GM19463 (cell line): ENCODE data around the gene INPP4A.
A peak's percentile ranks its signal among the peaks of the same experiment; 100 is the strongest.
"Not testable (repeated sequence)": the region's sequence is repeated elsewhere in the genome, so short reads cannot be mapped to it uniquely, and the experiment has no call there.

ENCODE experiments used
- ATAC-seq: cut with Tn5 transposase; IDR thresholded peaks from one replicate; pipeline ENCODE4 v1.9.1; 2021; ENCODE audit warnings: mild to moderate bottlenecking, moderate library complexity; ENCODE audit not compliant: unreplicated experiment

Gene INPP4A

DNA sequence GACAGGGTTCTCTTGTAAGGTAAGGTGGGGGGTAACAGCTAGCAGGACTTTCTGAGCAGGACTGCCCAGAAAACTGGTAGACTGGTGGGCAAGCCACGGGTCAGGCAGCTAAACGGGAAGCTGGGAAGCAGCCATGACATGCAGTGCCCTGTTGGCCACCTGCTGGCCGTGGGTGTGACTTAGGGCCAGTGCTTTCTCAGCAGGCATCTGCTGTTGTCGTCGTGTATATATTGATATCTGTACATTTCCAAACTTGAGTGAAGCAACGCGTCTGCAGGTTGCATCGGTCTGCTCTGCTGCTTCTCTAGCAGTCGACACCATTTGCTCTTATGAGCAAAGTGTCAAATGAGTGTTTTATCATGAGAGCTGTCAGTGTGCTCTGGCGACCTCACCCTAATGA lies 132.7 kb downstream of the INPP4A start:
- ATAC-seq = no peak

DNA sequence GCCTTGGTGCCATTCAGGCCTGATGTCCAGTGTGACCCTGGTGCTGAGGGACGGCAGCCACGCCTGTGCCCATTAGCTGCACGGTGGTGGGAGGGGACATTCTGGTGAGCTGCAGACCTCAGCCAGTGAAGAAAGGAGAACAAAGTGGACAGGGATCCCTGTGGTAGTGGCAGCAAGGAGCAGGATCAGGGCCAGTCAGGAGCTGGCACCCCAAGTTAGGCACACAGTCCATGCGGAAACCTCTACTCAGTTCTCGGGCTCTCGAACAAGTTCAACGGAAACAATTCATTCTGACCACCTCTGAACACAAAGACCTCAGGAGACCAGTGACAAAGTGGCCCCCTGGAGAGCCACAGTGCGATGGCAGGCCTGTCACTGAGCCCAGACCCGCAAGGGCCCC lies 133.6 kb downstream of the INPP4A start:
- ATAC-seq = no peak

DNA sequence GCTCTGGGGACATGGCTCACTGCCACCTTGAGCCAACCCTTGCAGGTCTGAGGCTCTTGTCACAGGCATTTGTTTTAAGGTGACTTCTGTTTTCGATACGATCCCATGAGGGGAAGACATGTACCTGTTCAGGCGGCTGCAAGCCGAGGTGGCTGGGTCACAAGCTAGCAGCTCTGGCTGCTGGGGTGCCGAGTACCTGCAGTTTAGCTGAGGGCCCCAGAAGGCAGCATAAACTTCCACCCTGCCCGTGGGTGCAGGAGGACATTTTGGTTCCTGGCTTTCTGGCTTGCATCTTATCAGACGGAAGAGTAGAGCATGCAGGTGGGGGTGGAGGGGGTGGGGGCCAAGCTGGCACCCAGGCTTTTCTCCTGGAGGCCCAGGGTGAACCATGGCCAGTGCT lies 135.3 kb downstream of the INPP4A start:
- ATAC-seq = no peak

DNA sequence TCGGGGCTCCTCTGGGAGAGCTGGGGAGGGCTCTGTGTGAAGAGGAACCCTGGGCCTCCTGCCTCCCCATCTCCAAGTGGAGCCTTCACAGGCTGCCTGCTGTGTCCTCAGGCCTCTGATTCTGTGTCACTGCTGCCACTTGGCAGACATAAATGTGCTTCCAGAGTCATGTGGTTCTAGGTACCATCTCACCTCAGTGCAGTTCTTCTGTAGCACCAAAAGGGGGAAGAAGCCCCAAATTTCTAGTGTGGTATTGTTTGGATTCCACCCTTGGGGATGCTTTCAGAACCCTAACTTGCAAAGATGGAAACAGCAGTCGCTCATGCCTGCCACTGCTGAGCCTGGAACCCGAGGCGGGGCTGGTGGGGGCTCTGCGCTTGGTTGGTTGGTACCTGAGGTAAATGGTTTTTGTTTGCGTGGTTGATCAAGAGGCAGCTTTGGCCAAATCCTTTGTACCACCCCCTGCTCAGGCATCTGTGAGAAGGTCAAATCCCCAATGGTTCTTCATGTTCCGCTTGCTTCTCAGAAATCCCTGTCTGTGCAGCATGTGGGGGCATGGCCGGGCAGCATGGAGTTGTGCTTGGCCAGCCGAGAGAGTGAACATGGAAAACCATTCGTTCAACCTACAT lies 136.1 kb downstream of the INPP4A start:
- ATAC-seq = no peak

- ATAC-seq = no peak
These were observed 137.9 kb downstream of the INPP4A start for GRCh38 chr2:98582523-98582922.

DNA sequence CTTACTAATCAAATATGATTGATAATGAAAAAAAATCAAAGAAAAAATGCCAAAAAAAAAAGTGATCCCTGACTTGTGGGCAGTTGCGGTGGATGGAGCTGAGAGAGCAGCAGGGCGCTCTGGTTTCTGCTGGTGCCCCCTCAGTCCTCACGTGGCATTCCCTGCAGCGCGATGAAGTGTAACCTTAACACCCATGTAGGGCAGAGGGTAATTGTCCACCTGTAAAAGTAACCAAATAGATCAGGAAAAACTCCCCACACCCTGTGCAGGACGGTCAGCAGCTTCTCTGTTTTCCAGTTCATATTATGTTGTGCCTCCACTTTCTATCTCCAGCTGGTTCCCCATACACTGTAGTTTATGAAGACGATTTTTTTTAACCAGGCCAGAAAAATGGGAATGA lies 138.6 kb downstream of the INPP4A start:
- ATAC-seq = no peak

GRCh38 chr2:98583816-98584618 lies 139.4 kb downstream of the INPP4A start:
- no peak for ATAC-seq

DNA sequence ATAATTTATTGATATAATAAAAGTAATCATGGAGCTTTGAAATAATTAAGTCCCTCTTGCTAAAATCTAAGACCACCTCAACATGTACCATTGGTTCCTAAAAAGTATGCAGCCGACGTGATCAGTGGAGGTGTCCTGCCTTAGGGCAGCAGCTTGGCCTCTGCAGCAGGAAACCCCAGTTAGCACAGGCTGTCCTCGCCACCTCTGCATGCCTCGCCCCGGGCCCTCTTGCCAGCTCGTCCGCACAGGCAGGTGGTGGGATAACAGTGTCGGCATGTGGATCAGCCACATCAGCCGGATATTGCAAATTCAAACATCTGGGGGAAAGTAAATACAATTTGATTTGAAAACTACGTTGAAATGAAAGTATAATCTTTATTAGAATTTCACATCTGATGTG lies 140.7 kb downstream of the INPP4A start:
- no peak for ATAC-seq

GRCh38 chr2:98586551-98587140 lies 142.0 kb downstream of the INPP4A start:
- ATAC-seq = no peak

GRCh38 chr2:98588880-98589431 lies 144.3 kb downstream of the INPP4A start:
- no peak for ATAC-seq

- no peak for ATAC-seq
These were observed 144.8 kb downstream of the INPP4A start for GRCh38 chr2:98589489-98589888.

- ATAC-seq = no peak
These were observed 147.9 kb downstream of the INPP4A start for GRCh38 chr2:98592565-98592964.

- not testable (repeated sequence) for ATAC-seq
These were observed 150.0 kb downstream of the INPP4A start for GRCh38 chr2:98594665-98595064.

DNA sequence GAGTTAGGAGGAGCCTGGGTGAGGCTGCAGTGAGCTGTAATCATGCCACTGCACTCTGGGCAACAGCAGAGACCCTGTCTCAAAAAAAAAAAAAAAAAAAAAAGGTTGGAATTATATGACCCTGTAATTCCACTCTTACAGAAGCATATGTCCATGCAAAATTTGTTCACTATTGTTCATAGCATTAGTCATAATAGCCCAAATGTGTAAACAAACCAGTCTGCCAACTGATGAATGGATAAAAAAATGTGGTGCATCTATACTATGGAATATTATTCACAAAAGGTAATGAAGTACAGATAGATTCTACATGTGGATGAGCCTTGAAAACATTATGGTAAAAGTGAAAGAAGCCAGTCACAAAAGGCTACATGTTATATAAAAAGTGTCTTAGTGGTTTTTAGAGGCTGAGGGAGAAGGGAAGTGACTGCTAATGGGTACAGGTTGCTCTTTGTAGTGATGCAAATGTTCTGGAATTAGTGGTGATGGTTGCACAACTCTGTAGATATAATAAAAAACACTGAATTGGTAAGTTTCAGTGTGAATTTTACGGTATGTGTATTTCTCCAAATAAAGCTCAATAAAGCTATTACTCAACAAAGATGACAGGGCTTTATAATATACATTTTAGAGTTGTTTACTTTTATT lies 154.2 kb downstream of the INPP4A start:
- ATAC-seq = no peak

DNA sequence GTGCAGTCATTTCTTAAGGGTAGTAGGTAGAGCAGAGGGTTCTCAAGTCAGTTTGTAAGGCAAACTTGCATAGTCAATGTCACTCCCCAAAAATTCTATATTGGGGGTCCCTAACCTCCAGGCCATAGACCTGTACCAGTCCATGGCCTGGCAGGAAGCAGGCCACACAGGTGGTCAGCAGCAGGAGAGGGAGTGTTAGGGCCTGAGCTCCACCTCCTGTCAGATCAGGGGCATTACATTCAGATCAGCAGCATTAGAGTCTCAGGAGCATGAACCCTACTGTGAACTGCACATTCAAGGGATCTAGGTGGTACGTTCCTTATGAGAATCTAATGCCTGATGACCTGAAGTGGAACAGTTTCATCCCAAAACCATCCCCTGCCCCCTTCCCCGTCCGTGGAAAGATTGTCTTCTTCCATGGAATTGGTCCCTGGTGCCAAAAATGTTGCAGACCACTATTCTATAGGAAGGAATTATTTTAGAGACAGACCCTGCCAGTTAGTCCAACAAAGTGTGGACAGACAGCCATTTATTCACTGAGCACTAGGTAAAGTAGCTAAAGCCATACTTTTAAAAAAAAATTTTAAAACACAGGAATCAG lies 157.0 kb downstream of the INPP4A start:
- ATAC-seq = peak; percentile 76

DNA sequence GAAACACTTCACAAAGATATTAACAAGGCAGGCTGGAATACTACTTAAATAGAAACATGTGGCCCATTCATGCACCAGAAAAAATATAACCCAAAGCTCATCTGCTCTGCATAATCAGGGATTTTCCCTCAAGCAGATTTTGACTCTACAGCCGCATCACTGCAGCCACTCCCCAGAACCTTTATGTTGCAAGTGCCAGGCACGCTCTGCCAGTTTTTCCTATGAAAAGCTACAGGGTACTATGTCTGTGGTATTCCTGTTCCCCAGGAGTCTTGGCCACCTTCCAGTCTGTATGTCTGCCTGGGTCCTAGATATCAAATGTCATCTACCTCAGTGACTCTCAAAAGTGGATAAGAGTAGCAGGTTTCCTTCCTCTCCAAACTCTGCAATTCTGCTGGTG lies 159.9 kb downstream of the INPP4A start:
- ATAC-seq = no peak

DNA sequence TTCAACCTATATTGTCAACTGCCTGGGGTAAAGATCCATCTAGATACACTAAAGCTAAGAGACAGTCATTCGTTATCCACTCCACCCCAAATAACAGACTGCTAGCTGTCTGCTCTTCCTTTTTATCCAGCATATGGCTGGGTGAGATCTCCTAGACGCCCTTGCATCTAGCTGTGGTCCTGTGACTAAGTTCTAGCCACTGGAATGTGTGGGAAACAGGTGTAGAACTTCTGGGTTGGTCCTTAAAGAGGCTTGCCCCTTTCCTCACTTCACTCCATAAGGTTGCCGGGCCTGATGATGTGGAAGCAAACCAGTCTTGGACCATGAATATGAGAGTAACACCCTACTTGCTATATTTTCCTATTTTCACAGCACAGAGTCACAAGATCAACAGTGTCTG lies 160.4 kb downstream of the INPP4A start:
- ATAC-seq = no peak

GRCh38 chr2:98606431-98606830 lies 161.8 kb downstream of the INPP4A start:
- no peak for ATAC-seq

- no peak for ATAC-seq
These were observed 162.4 kb downstream of the INPP4A start for GRCh38 chr2:98607104-98607503.

GRCh38 chr2:98607741-98608115 lies 163.1 kb downstream of the INPP4A start:
- no peak for ATAC-seq
